Endothelial cell of umbilical vein (primary cell): ENCODE data around the gene NFKBIA. TPM values are rescaled to one million over a fixed set of nuclear protein-coding genes. Genes with fewer than 3 reads are reported as not detected.

Source experiments
- BruUV-seq: library from RNA; stranded (reverse); fragments of 400-500 nt; replicated peaks from 2 replicates; lab custom pipeline; 2021; lab: Mats Ljungman, UMichigan
- CTCF ChIA-PET: fragments of 300-600, 350-600 bp; sonication (Branson Sonifier 250); formaldehyde crosslinking; loops from one replicate; lab custom pipeline; 2021; ENCODE audit warnings: antibody characterized with exemption, inconsistent platforms; lab: Charles Lee
- POLR2A ChIA-PET: fragments of 300-600, 350-600 bp; sonication (Branson Sonifier 250); formaldehyde crosslinking; loops from one replicate; lab custom pipeline; 2021; ENCODE audit warnings: antibody characterized with exemption, inconsistent platforms; lab: Charles Lee
- DNase-seq: peaks from one replicate; pipeline ENCODE4 v3.0.0-alpha.2; 2011; ENCODE audit warnings: low read depth, low spot score
- FAIRE-seq: peaks from 2 replicates; lab custom pipeline; 2011; peaks lifted over from hg19 to GRCh38; lab: Jason Lieb, UNC
- H2AFZ ChIP-seq: 2 replicates; pipeline ENCODE4 v1.6.0; 2012; ENCODE audit warnings: low read depth, low read length, control low read depth, inconsistent platforms
- H3K27ac ChIP-seq: 2 replicates; pipeline ENCODE4 v1.5.1; 2011; ENCODE audit warnings: low read depth, mild to moderate bottlenecking, control low read depth, low read length, moderate library complexity; ENCODE audit not compliant: insufficient read depth
- H3K27me3 ChIP-seq, 2 experiments: 2 replicates each; pipeline versions ENCODE4 v1.6.0 to v1.6.1; 2011; ENCODE audit warnings: low read length in 2 of 2, mixed read lengths in 1 of 2; ENCODE audit not compliant: control insufficient read depth in 2 of 2, insufficient read depth in 2 of 2
- H3K36me3 ChIP-seq, 2 experiments: 2 replicates in 1 of 2; 3 replicates in 1 of 2; pipeline ENCODE4 v1.5.1; 2011; ENCODE audit warnings: low read length in 2 of 2, mild to moderate bottlenecking in 1 of 2, moderate library complexity in 1 of 2; ENCODE audit not compliant: control insufficient read depth in 2 of 2, insufficient read depth in 2 of 2; ENCODE audit errors: extremely low read depth in 1 of 2
- H3K4me1 ChIP-seq: 3 replicates; pipeline ENCODE4 v1.5.1; 2011; ENCODE audit warnings: mild to moderate bottlenecking, low read length; ENCODE audit not compliant: control insufficient read depth, insufficient read depth; ENCODE audit errors: extremely low read depth
- H3K4me2 ChIP-seq: 2 replicates; pipeline ENCODE4 v1.6.1; 2011; ENCODE audit warnings: low read length, control low read depth, mixed read lengths; ENCODE audit not compliant: insufficient read depth
- H3K4me3 ChIP-seq, 3 experiments: fragments of 200-600 bp in 1 of 3; sonication (generic), shearing (Covaris generic) in 1 of 3; replicated peaks in 1 of 3; 2 replicates each; pipeline ENCODE4 v1.5.1; 2011 to 2016; ENCODE audit warnings: control low read depth in 3 of 3, low read length in 3 of 3, mild to moderate bottlenecking in 2 of 3, inconsistent platforms in 1 of 3, low read depth in 1 of 3, moderate library complexity in 1 of 3; ENCODE audit not compliant: insufficient read depth in 1 of 3
- H3K79me2 ChIP-seq: 2 replicates; pipeline ENCODE4 v1.6.0; 2012; ENCODE audit warnings: low read length, inconsistent platforms; ENCODE audit not compliant: control insufficient read depth, insufficient read depth
- H3K9ac ChIP-seq: replicated peaks from 2 replicates; pipeline ENCODE3; 2011; ENCODE audit warnings: low read length, control low read depth; ENCODE audit not compliant: insufficient read depth; ENCODE audit errors: extremely low read depth
- H3K9me1 ChIP-seq: replicated peaks from 3 replicates; pipeline ENCODE4 v1.6.0; 2011; ENCODE audit warnings: mild to moderate bottlenecking, low read length; ENCODE audit not compliant: control insufficient read depth, insufficient read depth; ENCODE audit errors: extremely low read depth
- H3K9me3 ChIP-seq: replicated peaks from 2 replicates; pipeline ENCODE4 v1.5.1; 2012; ENCODE audit warnings: low read length, inconsistent platforms; ENCODE audit not compliant: control insufficient read depth, insufficient read depth
- H4K20me1 ChIP-seq: replicated peaks from 2 replicates; pipeline ENCODE3; 2011; ENCODE audit warnings: mild to moderate bottlenecking, low read length; ENCODE audit not compliant: control insufficient read depth, insufficient read depth; ENCODE audit errors: extremely low read depth
- CTCF ChIP-seq, 2 donors: IDR thresholded peaks; 1 replicate in 1 of 2; 2 replicates in 1 of 2; pipeline ENCODE4 v1.5.1; 2011; ENCODE audit warnings: low read length in 2 of 2, mild to moderate bottlenecking in 2 of 2, moderate library complexity in 2 of 2, control low read depth in 1 of 2, inconsistent platforms in 1 of 2, low read depth in 1 of 2; ENCODE audit not compliant: insufficient read depth in 1 of 2; ENCODE audit errors: extremely low read depth in 1 of 2
- EZH2 ChIP-seq: IDR thresholded peaks from 2 replicates; pipeline ENCODE4 v1.6.1; 2012; ENCODE audit warnings: borderline replicate concordance, low read depth, mild to moderate bottlenecking, moderate library complexity, low read length, inconsistent platforms; ENCODE audit not compliant: severe bottlenecking
- FOS ChIP-seq: IDR thresholded peaks from 2 replicates; pipeline ENCODE4 v1.6.1; 2011; ENCODE audit warnings: mild to moderate bottlenecking, low read length, moderate library complexity, borderline replicate concordance; ENCODE audit not compliant: insufficient read depth
- GATA2 ChIP-seq: IDR thresholded peaks from 2 replicates; pipeline ENCODE4 v1.7.0; 2011; ENCODE audit warnings: low read depth, mild to moderate bottlenecking, moderate library complexity, mixed read lengths, low read length; ENCODE audit not compliant: insufficient read length, insufficient read depth
- JUN ChIP-seq: IDR thresholded peaks from 2 replicates; pipeline ENCODE4 v1.6.1; 2011; ENCODE audit warnings: borderline replicate concordance, low read depth; ENCODE audit not compliant: insufficient read length, insufficient read depth
- MAX ChIP-seq: IDR thresholded peaks from 2 replicates; pipeline ENCODE4 v1.6.1; 2011; ENCODE audit not compliant: insufficient read depth, insufficient read length
- MYC ChIP-seq: IDR thresholded peaks from one replicate; pipeline ENCODE4 v1.6.1; 2011; ENCODE audit warnings: mild to moderate bottlenecking, low read depth, low read length
- POLR2A ChIP-seq: IDR thresholded peaks from 2 replicates; pipeline ENCODE4 v1.6.1; 2012; ENCODE audit warnings: low read depth, mild to moderate bottlenecking, control low read depth, low read length
- POLR2AphosphoS5 ChIP-seq: IDR thresholded peaks from 2 replicates; pipeline ENCODE4 v1.6.1; 2012; ENCODE audit warnings: low read depth, mild to moderate bottlenecking, control low read depth, low read length, moderate library complexity; ENCODE audit not compliant: insufficient read depth
- dilution Hi-C: fragments of 300-500 bp; cut with MboI; formaldehyde crosslinking; loops from one replicate; pipeline ENCODE4 v1.15.0; 2019; ENCODE audit warnings: low sequenced_read_pairs; ENCODE audit not compliant: extremely low pct_ligation_motif_present
- intact Hi-C: fragments of 100-400 bp; cut with micrococcal nuclease; formaldehyde crosslinking; loops from one replicate; pipeline ENCODE4 v1.10.0; 2022
- polyA plus RNA-seq, 4 experiments: library from polyadenylated mRNA; depleted of rRNA in 3 of 4; stranded (reverse) in 3 of 4; unstranded in 1 of 4; fragments of >200 nt; gene quantifications; 2 replicates each; pipeline versions ENCODE4 v1.2.1 to v1.2.3, GENCODE V29; 2011 to 2012; ENCODE audit warnings: missing spikeins in 1 of 4
- total RNA-seq: library from RNA; stranded (reverse); gene quantifications from 2 replicates; pipeline ENCODE4 v1.2.3, GENCODE V29; 2021

NFKBIA gene
- total and polyA plus RNA-seq, 2 donors (not counting 3 experiments of a cell fraction or from before 2014, with no cell fraction given) = 55.7 to 82.8 TPM

GRCh38 chr14:35446450-35446849 lies 41.9 kb upstream of the NFKBIA start:
- dilution Hi-C loops = loop anchor here (25.0 kb wide), 1 partner anchor 241 kb away; no protein-coding TSS in a partner anchor
- Histone ChIP-seq H3K27me3 (peaks cover 0 to 2% of the 10 kb centered on the region in 2 experiments), H3K27ac (no peak overlapping the region), H3K4me3 (no peak overlapping the region), H3K9ac (no peak overlapping the region), H4K20me1 (no peaks in the 10 kb centered on the region), H3K4me1 (no peaks in the 10 kb centered on the region), H3K36me3 (no peaks in the 10 kb centered on the region), H2AFZ (no peak overlapping the region), H3K9me1 (no peaks in the 10 kb centered on the region), H3K9me3 (no peaks in the 10 kb centered on the region), H3K79me2 (no peaks in the 10 kb centered on the region), H3K4me2 (no peak overlapping the region)
- CTCF ChIA-PET = no interaction called here
- no peak for FAIRE-seq
- TF ChIP-seq CTCF (IDR thresholded peaks at IDR 0.05; ENCODE audit: extremely low read depth in 1 of 2, insufficient read depth in 1 of 2, low read depth in 1 of 2, low read length in 2 of 2) = no peak
- no peak for TF ChIP-seq FOS
- no peak for TF ChIP-seq MAX
- no peak for TF ChIP-seq MYC
- TF ChIP-seq JUN = no peak
- TF ChIP-seq POLR2AphosphoS5 = no peak
- no peak for TF ChIP-seq EZH2
- TF ChIP-seq GATA2 = no peak
- no peak for TF ChIP-seq POLR2A
- no peak for DNase-seq
- POLR2A ChIA-PET = no interaction called here
- intact Hi-C loops = no loop called here
- no TSS peak for BruUV-seq
